ENCODE data around the gene MAPK8IP1. TPM values are rescaled to one million over a fixed set of nuclear protein-coding genes. Genes with fewer than 3 reads are reported as not detected.
A peak's percentile ranks its signal among the peaks of the same experiment; 100 is the strongest.

MAPK8IP1 gene
- total RNA-seq, 4 donors from 2014 or later = 9.5 to 25.1 (median 17.4) TPM

- 71 to 73% methylated on average over 2 of the region's 2 CpGs for WGBS, 2 donors
- no peak overlapping the region for H3K4me3 ChIP-seq (replicated peaks in 1 of 3)
- no peak for DNase-seq
- H3K4me1 ChIP-seq = peaks cover 61 to 76% of the 10 kb centered on the region in 2 donors
- H3K27me3 ChIP-seq = no peaks in the 10 kb centered on the region
- H3K9me3 ChIP-seq = no peaks in the 10 kb centered on the region
- TF ChIP-seq POLR2A (IDR thresholded peaks at IDR 0.05) = no peak
- H3K27ac ChIP-seq = peak overlapping the region in 1 of 3 donors; percentile 55
- intact Hi-C loops (cut with DNase I) = no loop called here
- no peaks in the 10 kb centered on the region for H3K36me3 ChIP-seq
These were observed 35.0 kb upstream of the MAPK8IP1 start for GRCh38 chr11:45850446-45850845.

- Histone ChIP-seq H3K9me3 (no peaks in the 10 kb centered on the region), H3K27me3 (no peaks in the 10 kb centered on the region), H3K4me3 (replicated peaks in 1 of 3) (no peak overlapping the region), H3K27ac (peak overlapping the region in 1 of 3 donors; percentile 25), H3K36me3 (no peaks in the 10 kb centered on the region), H3K4me1 (peaks cover 69 to 84% of the 10 kb centered on the region in 2 donors)
- TF ChIP-seq, protein P1, sequence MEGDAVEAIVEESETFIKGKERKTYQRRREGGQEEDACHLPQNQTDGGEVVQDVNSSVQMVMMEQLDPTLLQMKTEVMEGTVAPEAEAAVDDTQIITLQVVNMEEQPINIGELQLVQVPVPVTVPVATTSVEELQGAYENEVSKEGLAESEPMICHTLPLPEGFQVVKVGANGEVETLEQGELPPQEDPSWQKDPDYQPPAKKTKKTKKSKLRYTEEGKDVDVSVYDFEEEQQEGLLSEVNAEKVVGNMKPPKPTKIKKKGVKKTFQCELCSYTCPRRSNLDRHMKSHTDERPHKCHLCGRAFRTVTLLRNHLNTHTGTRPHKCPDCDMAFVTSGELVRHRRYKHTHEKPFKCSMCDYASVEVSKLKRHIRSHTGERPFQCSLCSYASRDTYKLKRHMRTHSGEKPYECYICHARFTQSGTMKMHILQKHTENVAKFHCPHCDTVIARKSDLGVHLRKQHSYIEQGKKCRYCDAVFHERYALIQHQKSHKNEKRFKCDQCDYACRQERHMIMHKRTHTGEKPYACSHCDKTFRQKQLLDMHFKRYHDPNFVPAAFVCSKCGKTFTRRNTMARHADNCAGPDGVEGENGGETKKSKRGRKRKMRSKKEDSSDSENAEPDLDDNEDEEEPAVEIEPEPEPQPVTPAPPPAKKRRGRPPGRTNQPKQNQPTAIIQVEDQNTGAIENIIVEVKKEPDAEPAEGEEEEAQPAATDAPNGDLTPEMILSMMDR (IDR thresholded peaks at IDR 0.05) = no peak
- TF ChIP-seq POLR2A (IDR thresholded peaks at IDR 0.05) = no peak
- intact Hi-C loops (cut with DNase I) = no loop called here
- WGBS, 2 donors = 79 to 80% methylated on average over 2 of the region's 2 CpGs
- no peak for DNase-seq
These were observed 34.2 kb upstream of the MAPK8IP1 start for GRCh38 chr11:45851228-45851627.

- H3K27me3 ChIP-seq = no peaks in the 10 kb centered on the region
- peaks cover 73 to 89% of the 10 kb centered on the region in 2 donors for H3K4me1 ChIP-seq
- intact Hi-C loops (cut with DNase I) = no loop called here
- WGBS, 2 donors = 59 to 67% methylated on average over 4 of the region's 4 CpGs
- no peak overlapping the region for H3K4me3 ChIP-seq (replicated peaks in 1 of 3)
- H3K36me3 ChIP-seq = peaks cover 3% of the 10 kb centered on the region in 2 donors
- peak overlapping the region; percentile 25 to 87 (median 26) for H3K27ac ChIP-seq
- DNase-seq = no peak
- TF ChIP-seq, protein P1 (IDR thresholded peaks at IDR 0.05) = no peak
- TF ChIP-seq POLR2A (IDR thresholded peaks at IDR 0.05) = no peak
- no peaks in the 10 kb centered on the region for H3K9me3 ChIP-seq
These were observed 33.3 kb upstream of the MAPK8IP1 start for GRCh38 chr11:45852018-45852711.

DNA sequence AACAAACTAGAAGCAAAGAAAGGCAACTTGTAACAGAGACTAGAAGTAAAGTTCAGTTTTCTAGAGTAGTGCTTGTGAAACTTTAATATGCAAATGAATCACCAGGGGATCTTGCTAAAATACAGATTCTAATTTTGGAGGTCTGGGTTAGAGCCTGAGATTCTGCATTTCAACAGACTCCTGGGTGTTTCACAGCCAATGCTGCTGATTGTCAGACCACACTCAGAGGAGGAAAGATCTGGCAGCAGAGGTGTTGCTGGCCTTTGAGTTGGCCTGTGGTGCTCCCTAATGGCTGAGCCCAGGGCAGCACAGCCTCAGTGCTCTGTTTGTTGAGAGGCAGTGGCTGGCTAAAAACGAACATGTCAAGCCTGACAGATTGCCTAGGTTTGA, 32.7 kb upstream of the MAPK8IP1 start:
- TF ChIP-seq, protein P1 (IDR thresholded peaks at IDR 0.05) = no peak
- TF ChIP-seq POLR2A (IDR thresholded peaks at IDR 0.05) = no peak

GRCh38 chr11:45853332-45854219, 31.9 kb upstream of the MAPK8IP1 start:
- peaks cover 86 to 100% of the 10 kb centered on the region in 2 donors for H3K4me1 ChIP-seq
- intact Hi-C loops (cut with DNase I) = no loop called here
- 69 to 75% methylated on average over 7 of the region's 7 CpGs for WGBS, 2 donors
- peak overlapping the region in 2 of 3 donors; percentile 34 to 87 for H3K27ac ChIP-seq
- no peak overlapping the region for H3K4me3 ChIP-seq (replicated peaks in 1 of 3)
- H3K36me3 ChIP-seq = peaks cover 3 to 4% of the 10 kb centered on the region in 2 donors
- peak; percentile 43 to 65 for DNase-seq
- no peaks in the 10 kb centered on the region for H3K9me3 ChIP-seq
- no peak for TF ChIP-seq POLR2A (IDR thresholded peaks at IDR 0.05)
- TF ChIP-seq, protein P1 (IDR thresholded peaks at IDR 0.05) = no peak
- no peaks in the 10 kb centered on the region for H3K27me3 ChIP-seq

More for the DNA sequence above, 32.7 kb upstream of the MAPK8IP1 start:
- Histone ChIP-seq H3K36me3 (peaks cover 3 to 4% of the 10 kb centered on the region in 2 donors), H3K27me3 (no peaks in the 10 kb centered on the region), H3K9me3 (no peaks in the 10 kb centered on the region), H3K4me1 (peaks cover 79 to 94% of the 10 kb centered on the region in 2 donors), H3K4me3 (replicated peaks in 1 of 3) (no peak overlapping the region), H3K27ac (peak overlapping the region in 2 of 3 donors; percentile 25 to 87)
- DNase-seq = peak in 1 of 2 donors; percentile 20
- intact Hi-C loops (cut with DNase I) = no loop called here
- 17 to 20% methylated on average over 1 of the region's 1 CpG for WGBS, 2 donors

Measured in thyroid gland (tissue), 4 donors.